ENCODE results near the gene SULT1E1.
"Not testable (repeated sequence)": the region's sequence is repeated elsewhere in the genome, so short reads cannot be mapped to it uniquely, and the experiment has no call there.

SULT1E1 gene

GRCh38 chr4:69843301-69843700 is 16.6 kb downstream of the SULT1E1 start:
- no peak for DNase-seq (ENCODE audit: low read depth)

GRCh38 chr4:69838977-69839376 is 21.0 kb downstream of the SULT1E1 start:
- no peak for DNase-seq (ENCODE audit: low read depth)

- no peak for DNase-seq (ENCODE audit: low read depth)
Observed at GRCh38 chr4:69836287-69836686, 23.7 kb downstream of the SULT1E1 start.

- DNase-seq (ENCODE audit: low read depth) = no peak
Observed at GRCh38 chr4:69835766-69836165, 24.2 kb downstream of the SULT1E1 start.

- no peak for DNase-seq (ENCODE audit: low read depth)
Observed at GRCh38 chr4:69833251-69833650, 26.7 kb downstream of the SULT1E1 start.

GRCh38 chr4:69832326-69833030 is 27.5 kb downstream of the SULT1E1 start:
- no peak for DNase-seq (ENCODE audit: low read depth)

GRCh38 chr4:69831646-69832325 is 28.2 kb downstream of the SULT1E1 start:
- DNase-seq (ENCODE audit: low read depth) = no peak

GRCh38 chr4:69831270-69831627 is 28.7 kb downstream of the SULT1E1 start:
- no peak for DNase-seq (ENCODE audit: low read depth)

- no peak for DNase-seq (ENCODE audit: low read depth)
Observed at GRCh38 chr4:69830560-69831269, 29.2 kb downstream of the SULT1E1 start.

GRCh38 chr4:69830192-69830559 is 29.8 kb downstream of the SULT1E1 start:
- no peak for DNase-seq (ENCODE audit: low read depth)

GRCh38 chr4:69829678-69830077 is 30.3 kb downstream of the SULT1E1 start:
- no peak for DNase-seq (ENCODE audit: low read depth)

- no peak for DNase-seq (ENCODE audit: low read depth)
Observed at GRCh38 chr4:69828828-69829227, 31.1 kb downstream of the SULT1E1 start.

- DNase-seq (ENCODE audit: low read depth) = not testable (repeated sequence)
Observed at GRCh38 chr4:69825056-69825455, 34.9 kb downstream of the SULT1E1 start.

- DNase-seq (ENCODE audit: low read depth) = no peak
Observed at GRCh38 chr4:69823481-69824186, 36.3 kb downstream of the SULT1E1 start.

- no peak for DNase-seq (ENCODE audit: low read depth)
Observed at GRCh38 chr4:69823048-69823447, 36.9 kb downstream of the SULT1E1 start.

- DNase-seq (ENCODE audit: low read depth) = no peak
Observed at GRCh38 chr4:69822198-69822597, 37.7 kb downstream of the SULT1E1 start.

- DNase-seq (ENCODE audit: low read depth) = no peak
Observed at GRCh38 chr4:69818060-69818639, 41.8 kb downstream of the SULT1E1 start.

- DNase-seq (ENCODE audit: low read depth) = no peak
Observed at GRCh38 chr4:69816236-69816635, 43.7 kb downstream of the SULT1E1 start.

GRCh38 chr4:69813628-69814027 is 46.3 kb downstream of the SULT1E1 start:
- no peak for DNase-seq (ENCODE audit: low read depth)

- no peak for DNase-seq (ENCODE audit: low read depth)
Observed at GRCh38 chr4:69811166-69811565, 48.8 kb downstream of the SULT1E1 start.

- peak; percentile 3 for DNase-seq (ENCODE audit: low read depth)
Observed at GRCh38 chr4:69800599-69800998, 59.3 kb downstream of the SULT1E1 start.

- no peak for DNase-seq (ENCODE audit: low read depth)
Observed at GRCh38 chr4:69799337-69799736, 60.6 kb downstream of the SULT1E1 start.

All from GM04503 (cell line).